GM19025 (cell line): ENCODE data around the gene GPBAR1.
A peak's percentile ranks its signal among the peaks of the same experiment; 100 is the strongest.

Source experiments
- ATAC-seq: cut with Tn5 transposase; IDR thresholded peaks from one replicate; pipeline ENCODE4 v1.9.1; 2021; ENCODE audit warnings: mild to moderate bottlenecking, low read depth, moderate library complexity; ENCODE audit not compliant: unreplicated experiment

GPBAR1 gene

DNA sequence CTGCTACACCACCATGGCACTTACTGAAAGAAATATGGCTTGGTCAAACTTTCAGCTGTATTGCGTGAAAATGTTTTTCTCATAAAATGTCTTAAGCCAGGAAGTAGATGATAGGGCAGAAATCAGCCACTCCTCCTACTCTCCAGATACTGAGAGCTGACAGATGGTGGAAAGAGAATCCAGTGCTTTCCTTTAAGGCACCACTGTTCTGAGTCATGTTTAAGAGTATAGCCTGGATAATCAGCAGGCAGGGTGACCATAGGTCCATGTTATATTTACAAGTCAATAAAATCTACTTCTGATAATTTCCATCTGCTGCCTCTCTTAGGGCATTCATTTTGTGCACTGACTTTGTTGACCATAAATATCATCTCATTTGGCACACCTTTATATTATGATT is 21.9 kb upstream of the GPBAR1 start:
- ATAC-seq, result no peak

DNA sequence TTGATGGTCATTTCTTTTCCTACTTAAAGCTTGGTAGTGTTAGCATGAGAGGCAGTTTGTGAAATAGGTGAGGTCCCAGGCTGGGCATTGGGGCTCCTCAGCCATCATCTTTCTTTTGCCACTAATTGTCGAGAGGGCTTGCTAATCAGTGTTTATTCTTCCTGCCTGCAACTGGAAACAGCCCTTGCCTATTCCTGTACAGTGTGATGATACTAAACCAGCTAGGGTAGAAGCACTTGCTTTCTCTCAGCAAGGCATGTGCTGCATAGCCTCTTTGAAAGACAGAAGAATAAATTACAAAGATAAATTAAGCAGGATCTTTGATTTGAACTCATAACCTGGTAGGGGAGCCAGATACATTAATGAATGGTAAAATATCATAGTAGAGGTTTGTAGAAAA is 16.6 kb upstream of the GPBAR1 start:
- no peak for ATAC-seq

DNA sequence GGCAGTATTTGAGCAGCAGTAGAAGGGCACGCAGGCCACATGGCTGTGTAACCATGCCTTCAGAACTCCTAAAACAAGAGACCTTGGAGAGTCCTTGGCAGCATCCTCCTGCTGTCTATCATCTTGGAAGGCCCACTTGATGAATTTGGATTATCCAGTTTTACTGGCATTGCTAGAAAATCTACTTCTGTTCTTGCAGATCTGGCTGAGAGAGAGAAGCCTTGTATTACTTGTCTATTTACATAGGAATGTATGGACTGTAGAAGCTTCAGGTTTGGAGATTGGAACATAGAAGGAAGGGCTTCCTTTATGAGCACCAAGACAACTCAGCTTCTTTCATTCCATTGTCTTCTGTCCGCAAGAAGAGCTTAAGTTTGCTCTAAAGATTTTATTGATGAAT is 16.1 kb upstream of the GPBAR1 start:
- ATAC-seq, result no peak

DNA sequence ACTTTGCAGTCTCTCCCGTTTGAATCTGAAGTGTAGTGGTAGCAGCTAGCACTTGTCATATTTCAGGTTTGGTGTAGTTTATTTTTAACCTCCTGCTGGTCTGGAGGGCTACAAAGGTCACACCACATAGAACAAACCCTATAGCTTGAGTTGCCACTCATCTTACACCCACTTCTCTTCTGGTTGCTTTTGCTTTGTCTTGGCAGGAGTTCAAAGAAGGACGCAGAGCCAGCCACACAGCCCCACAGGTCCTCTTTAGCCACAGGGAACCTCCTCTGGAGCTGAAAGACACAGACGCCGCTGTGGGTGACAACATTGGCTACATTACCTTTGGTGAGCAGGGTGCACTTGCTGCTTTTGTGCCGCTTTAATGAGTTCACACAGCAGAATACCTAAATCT is 15.6 kb upstream of the GPBAR1 start:
- no peak for ATAC-seq

DNA sequence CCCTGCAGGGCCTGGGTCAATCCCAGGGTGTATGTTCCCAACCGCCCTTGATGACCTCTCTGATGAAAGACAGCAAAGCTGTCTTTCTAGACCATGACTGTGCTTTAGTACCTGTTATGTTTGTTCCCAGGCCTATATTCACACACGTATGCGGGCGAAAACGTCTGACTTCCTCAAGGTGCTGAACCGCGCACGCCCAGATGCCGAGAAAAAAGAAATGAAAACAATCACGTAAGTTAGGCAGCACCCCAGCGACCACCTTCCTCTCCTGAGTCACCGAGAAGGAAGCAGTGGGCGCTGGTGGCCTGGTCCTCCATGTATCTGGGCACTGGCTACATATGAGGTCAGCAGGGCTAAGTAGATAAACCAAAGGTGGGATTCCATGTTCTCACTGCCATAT is 11.1 kb upstream of the GPBAR1 start:
- ATAC-seq, result no peak

DNA sequence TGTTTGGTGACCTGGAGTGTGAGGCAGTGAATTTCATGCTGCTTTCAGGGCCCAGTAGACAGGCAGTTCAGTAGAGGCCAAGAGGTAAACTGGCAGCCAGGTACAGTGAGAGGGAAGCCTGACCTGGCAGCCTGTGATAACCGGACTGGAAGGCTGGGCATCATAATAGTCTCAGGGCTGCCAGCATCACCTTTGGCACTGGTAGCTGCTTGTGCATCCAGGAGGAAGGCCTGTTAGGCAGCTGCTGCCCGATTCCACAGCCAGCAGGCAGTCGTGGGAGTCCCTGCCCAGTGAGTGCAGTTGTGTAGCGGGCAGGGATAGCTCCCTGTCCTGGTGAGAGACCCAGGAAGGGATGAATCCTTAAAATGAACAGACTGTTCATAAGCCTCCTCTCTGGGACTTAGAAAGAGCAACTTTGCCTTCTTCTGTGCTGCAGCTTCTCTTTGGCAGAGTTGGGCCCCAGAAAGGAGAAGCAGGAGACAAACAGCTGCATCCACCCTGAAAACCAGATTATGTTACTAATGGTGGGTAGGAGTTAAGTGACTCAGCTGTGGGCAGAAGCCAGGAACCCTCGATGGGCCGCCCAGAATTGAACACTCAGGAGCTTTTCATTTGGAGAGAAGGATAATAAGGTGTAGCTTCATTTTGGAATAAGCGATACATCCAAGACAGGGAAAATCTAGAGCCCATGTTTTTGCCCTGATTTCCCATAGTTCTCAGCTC is 8.1 kb upstream of the GPBAR1 start:
- no peak for ATAC-seq

DNA sequence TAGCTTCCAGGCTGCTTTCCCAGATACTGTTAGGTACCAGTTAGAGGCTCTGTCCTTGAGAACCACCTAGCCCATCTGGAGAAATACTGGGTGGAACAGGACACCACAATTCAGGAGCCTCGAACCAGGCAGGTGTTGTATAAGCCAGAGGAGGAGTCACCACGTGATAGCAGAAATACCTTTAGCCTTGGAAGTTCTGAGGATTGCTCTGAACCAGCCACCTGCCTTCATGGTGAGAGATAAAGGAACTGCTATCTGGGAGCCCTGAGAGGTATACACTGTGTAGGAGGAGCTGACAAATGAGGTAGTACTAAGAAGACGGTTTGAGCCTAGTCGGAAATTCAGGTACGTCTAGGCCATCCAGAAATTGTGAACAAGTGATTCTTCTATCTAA is 7.6 kb upstream of the GPBAR1 start:
- no peak for ATAC-seq

DNA sequence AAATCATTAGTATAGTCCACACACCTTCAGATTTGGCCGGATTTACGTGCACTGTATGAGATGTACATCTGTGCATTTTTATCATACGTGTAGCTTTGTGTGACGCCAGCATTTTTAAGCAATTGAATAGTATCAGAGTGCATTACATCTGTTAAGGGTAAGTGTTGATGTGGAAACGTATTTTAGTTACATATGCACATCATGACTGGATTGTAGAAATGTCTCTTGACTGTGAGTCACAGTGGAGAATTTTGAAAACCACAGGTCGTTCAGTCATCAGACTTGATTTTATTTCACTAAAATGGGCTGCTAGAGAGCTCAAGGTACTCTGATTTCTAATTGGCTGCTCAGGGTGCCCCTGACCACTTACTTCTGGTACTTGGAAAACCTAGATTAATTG is 5.4 kb upstream of the GPBAR1 start:
- no peak for ATAC-seq

DNA sequence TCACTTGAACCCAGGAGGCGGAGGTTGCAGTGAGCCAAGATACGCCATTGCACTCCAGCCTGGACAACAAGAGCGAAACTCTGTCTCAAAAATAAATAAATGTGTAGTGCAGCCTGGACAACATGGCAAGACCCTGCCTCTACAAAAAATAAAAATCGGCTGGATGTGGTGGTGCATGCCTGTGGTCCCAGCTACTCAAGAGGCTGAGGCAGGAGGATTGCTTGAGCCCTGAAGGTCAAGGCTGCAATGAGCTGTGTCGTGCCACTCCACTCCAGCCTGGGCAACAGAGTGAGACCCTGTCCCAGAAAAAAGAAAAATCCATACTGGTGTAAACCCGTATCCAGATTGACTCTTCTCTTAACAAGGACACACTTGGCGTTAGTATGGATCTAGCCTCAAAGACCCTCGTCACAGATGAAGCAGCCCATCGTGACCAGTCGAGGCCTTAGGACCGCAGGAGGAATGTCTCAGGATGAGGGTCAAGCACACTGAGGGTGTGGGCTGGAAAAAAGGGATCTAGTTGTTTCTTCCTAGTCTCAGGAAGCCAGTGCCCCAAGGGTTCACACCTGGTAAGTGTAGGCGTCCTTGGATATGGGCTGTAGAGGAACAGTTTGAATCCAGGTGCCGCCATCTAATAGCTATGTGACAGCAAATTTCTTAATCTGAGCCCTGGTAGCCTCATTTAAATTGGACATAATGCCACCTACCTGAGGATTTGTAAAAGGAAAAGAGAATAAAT is 4.0 kb upstream of the GPBAR1 start:
- ATAC-seq, result peak; percentile 6

DNA sequence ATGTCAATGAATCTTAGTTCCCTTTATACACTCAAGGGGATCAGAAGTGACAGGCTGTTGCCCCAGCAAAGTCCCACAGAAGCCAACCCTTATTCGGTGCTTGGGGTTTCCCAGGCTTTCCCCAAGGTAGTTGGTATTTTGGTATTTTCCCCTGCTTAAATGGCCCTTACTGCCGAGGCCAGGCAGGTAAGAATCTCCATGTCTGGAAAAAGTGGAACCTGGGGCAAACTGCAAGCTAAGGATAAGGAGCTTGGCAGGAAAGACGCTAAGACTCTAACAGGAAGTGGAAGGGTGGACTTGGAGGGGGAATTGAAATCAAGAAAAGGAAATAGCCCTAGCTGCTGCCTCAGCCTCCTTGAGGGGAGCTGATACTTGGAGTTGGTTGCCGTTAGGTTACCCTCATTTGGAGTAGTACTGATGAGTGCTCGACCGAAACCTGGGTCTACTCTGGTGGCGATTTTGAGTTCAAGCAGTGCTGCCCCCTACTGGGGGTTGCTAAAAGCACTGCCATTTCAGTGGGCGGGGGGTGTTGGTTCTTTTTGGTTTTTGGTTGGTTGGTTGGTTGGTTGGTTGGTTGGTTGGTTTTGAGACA is 3.3 kb upstream of the GPBAR1 start:
- peak; percentile 43 for ATAC-seq

DNA sequence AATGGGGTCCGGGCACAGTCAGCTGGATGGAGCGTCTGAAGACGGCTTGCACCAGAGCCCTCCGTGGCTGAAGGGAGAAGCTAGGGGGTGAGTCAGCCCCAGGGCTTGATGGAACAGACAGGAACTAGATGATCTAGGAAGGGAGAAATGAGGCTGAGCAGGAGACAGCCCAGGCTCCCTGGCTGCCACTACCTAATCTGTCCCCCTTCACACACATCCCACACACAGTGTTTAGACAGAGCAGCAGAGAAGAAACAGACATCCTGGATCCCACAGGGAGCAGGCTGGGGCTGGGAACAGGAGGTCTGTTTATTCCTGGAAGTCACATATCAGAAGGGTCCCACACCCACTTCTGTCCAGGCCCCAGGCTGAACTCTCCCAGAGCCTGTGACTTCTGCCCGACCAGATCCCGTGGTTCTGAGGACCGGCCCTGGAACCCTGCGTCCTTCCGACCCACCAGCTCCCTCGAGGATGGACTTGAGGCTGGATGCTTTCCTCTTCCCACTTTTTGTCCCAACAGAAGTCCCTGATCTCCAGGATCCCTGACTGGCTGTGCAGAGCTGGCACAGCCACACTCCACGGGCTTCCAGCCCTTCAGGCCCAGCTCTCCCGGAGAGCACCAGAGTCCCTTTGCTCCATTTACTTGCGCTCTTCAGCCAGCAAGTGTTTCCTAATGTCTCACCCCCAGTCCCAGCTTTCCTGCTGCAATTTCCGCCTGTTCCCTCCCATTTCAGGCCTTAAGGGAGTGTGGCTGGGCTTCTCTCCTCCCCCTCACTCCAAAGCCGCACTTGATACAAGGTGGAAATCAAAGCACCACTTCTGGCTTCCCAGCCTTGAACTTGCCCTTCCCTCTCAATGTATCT is 1.5 kb upstream of the GPBAR1 start:
- no peak for ATAC-seq

DNA sequence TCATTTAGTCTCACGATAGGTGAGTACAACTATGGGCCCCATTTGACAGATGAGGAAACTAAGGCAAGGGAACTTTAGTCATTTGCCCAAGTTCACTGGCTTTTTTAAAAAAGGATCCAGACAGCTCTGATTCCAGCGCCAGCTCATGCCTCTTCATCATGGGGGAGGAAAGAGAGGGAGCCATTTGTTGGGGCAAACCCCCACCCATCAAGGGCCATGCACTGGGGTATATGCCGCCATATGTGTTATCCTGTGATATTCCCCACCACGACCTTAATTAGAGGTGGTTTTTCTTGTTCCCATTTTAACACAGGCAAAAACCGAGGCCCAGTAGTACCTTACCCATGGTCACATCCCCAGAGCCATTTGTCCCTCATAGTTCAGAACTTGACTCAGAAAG is 649 bp upstream of the GPBAR1 start:
- no peak for ATAC-seq

DNA sequence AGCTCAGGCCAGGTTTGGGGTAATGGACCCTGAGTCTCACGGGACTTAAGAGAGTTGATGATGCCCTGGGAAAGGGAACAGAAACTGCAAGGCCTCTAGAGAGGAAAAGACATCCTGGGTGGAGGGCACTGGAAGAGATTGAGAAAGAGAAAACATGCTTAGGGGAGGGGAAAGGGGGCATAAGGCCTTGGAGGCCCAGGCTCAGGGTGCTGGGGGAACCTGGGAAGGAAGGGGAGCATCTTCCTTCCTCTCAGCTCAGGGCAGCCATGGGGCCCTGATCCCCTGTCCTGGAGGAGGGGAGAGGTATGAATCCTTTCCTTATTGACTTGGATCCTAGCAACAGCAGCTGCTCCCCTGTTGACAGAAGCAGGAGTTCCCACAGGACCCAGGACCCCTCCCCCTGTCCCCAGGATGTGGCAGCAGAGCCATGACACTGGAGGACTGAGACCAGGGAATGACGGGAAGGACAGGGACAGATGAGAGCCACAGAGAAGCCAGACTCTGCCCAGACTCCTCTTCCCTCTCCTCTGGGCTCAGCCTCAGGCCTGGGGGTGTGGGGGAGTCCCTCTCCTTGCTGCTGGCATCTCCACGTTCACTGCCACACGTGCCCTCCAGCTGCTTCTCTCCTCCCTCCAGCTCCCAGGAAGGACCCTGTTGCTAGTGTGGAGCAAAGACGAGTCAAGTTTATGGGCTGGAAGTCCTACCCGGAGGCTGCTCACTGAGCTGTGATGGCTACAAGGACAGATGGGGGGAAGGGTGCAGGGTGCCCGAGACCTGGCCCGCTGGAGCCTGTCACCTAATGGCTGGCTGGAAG is 815 bp downstream of the GPBAR1 start:
- no peak for ATAC-seq

DNA sequence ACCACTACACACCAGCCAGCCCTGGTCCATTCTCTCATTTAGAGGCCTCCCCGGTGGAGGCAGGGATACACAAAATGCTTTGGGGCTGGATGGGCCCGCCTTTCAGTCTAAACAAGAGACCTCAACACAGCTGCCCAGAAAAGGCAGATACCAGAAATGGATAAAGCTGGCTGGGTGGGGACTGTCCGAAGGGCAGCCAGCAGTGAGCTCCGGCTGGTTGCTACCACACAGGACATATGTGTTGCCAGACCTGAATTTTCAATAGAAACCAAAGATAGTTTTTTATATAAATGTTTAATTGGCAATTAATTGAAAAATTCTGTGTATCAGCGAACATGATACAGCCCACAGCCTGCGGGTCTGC is 1.4 kb downstream of the GPBAR1 start:
- no peak for ATAC-seq

DNA sequence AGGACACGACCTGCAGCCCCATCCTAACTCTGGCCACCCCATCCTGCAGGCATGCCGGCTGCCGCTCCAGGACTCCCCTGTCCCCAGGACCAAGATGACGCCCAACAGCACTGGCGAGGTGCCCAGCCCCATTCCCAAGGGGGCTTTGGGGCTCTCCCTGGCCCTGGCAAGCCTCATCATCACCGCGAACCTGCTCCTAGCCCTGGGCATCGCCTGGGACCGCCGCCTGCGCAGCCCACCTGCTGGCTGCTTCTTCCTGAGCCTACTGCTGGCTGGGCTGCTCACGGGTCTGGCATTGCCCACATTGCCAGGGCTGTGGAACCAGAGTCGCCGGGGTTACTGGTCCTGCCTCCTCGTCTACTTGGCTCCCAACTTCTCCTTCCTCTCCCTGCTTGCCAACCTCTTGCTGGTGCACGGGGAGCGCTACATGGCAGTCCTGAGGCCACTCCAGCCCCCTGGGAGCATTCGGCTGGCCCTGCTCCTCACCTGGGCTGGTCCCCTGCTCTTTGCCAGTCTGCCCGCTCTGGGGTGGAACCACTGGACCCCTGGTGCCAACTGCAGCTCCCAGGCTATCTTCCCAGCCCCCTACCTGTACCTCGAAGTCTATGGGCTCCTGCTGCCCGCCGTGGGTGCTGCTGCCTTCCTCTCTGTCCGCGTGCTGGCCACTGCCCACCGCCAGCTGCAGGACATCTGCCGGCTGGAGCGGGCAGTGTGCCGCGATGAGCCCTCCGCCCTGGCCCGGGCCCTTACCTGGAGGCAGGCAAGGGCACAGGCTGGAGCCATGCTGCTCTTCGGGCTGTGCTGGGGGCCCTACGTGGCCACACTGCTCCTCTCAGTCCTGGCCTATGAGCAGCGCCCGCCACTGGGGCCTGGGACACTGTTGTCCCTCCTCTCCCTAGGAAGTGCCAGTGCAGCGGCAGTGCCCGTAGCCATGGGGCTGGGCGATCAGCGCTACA is 2.1 kb downstream of the GPBAR1 start:
- no peak for ATAC-seq

DNA sequence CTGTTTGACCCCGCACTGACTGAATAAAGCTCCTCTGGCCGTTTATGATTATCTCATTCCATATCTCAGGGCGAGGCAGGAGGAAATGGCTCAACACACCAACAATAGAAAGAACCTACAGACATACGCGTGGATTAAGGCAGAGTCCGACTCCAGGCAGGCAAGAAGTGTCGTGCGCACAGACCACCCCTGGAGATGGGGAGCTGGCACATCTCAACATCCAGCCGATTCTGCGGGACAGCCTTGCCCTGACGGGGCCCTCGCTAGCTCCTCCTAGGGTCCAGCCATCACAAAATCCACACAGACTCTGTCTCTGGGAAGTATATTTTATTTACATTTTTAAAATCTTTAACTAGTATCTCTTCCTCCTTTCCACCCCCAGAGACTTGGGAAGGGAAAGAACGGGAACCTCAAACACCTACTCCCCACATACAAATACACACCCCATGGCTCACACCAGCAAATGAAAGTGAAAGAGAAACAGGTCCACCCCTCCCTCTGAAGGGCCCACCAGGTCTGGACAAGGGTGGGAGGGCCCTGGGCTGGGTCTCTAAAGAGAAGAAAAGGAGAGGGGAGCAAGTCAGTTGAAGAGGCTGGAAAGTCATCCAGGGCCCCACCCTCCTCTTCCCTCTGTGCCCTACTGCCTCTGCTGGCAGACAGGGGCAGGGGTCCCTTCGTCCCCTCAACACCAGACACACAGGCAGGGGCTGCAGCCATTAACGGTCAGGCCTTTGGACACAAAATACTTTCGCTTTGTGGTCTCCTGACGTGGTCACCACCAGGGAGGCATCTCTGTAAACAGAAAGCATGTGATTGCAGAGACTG is 3.2 kb downstream of the GPBAR1 start:
- ATAC-seq, result no peak

DNA sequence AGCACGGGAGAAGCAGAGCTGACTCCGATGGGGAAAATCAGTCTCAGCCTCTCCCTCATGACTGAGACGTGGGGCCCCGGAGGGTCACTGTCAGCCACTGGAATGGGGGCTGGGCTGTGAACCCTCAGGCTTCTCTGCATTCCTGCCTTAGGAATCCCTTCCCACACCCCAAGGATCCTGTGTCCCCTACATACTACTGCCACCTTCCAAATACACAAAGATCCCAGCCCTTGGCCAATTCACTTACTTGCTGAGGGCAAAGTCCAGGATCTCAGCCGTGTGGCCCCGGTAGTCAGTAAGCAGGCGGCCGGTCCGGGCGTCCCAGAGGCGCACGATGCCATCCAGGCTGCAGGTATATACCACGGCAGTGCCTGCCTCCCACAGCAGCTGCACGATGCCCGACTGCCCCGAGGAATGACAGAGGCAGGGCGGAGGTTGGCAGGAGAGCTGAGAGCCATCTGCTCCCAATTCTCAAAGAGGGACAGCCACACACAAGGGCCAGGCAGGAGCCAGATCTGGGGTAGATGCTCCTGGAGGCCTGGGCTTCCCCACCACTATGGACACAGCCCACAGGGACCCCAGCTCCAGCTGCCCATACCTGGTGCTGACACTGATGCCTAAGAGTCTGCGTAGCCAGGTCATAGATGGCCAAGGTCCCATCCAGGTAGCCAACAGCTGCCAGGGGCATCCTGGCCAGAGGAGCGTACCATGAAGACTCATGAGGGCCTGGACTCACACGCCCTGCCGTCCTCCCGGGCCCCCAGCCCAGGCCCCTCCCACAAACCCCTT is 4.2 kb downstream of the GPBAR1 start:
- ATAC-seq, result no peak

DNA sequence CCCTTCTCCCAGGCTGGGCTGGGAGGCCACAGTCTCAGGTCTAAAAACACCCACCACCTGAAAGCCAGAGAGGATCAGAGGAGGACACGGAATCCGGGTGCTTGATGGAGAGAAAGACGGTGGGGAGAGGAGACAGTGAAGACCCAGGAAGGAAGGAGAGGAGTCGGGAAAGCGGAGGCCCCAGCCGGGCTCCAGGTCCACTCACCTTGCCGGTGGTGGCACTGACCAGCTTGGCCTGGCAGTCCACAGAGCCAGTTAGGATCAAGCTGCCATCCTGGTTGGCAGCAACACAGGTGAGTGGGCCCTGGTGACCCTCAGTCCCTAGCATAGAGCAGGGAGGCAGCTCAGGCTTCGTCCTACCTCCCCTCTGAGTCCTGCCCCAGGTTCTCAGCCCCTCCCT is 4.8 kb downstream of the GPBAR1 start:
- no peak for ATAC-seq
